Endometrial microvascular endothelial cells (primary cell): Measurements from ENCODE around the gene ACIN1. TPM values are rescaled to one million over a fixed set of nuclear protein-coding genes. Genes with fewer than 3 reads are reported as not detected.
"Not testable (repeated sequence)": the region's sequence is repeated elsewhere in the genome, so short reads cannot be mapped to it uniquely, and the experiment has no call there.

Source experiments
- in situ Hi-C: cut with HindIII; loops from 2 replicates; pipeline ENCODE4 v1.10.0; 2017; ENCODE audit warnings: low sequenced_read_pairs, low pct_unique_long_range_greater_than_20kb; ENCODE audit errors: inconsistent ontology term
- total RNA-seq: library from RNA; depleted of rRNA; stranded (reverse); fragments of >200 nt; gene quantifications from one replicate; pipeline ENCODE4 v1.2.3, GENCODE V29; 2015; ENCODE audit errors: inconsistent ontology term

The ACIN1 gene
- total RNA-seq, 1 donor from 2014 or later = 75.6 TPM

DNA sequence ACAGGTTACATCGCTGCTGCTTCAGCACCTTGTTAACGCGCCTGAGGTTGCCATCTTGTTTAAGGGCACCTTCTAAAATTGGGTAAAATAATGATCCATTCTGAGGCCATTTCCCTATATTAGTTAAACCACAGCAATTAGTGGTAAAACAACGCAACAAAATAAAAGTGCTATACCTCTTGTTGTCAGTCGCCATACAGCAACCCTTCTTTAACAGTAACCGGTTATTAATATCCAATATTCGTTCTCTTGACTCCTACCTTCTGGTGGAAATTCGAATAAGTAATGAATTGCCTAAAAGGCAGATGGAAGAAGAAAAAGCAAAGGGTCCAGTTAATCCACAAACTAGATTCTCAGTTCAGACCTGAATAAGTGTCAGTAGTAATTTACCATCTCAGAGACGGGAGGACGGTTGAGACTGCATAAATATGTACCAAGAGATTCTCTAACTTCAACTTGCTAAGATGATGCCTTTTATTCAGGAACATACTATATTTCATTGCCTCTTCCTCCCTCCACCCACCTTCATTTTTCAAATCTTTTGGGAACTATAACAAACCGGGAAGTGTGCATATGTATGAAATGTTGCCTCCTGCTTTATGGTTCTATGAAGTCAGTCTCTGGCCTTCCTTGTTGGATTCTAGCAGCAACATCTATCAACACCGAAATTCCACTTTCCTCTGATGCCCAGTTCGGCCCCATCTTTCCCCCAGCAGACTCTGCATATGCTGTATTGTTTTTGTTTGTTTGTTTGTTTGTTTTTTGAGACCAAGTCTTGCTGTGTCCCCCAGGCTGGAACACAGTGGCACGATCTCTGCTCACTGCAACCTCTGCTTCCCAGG, 59.4 kb downstream of the ACIN1 start:
- in situ Hi-C loops = no loop called here

DNA sequence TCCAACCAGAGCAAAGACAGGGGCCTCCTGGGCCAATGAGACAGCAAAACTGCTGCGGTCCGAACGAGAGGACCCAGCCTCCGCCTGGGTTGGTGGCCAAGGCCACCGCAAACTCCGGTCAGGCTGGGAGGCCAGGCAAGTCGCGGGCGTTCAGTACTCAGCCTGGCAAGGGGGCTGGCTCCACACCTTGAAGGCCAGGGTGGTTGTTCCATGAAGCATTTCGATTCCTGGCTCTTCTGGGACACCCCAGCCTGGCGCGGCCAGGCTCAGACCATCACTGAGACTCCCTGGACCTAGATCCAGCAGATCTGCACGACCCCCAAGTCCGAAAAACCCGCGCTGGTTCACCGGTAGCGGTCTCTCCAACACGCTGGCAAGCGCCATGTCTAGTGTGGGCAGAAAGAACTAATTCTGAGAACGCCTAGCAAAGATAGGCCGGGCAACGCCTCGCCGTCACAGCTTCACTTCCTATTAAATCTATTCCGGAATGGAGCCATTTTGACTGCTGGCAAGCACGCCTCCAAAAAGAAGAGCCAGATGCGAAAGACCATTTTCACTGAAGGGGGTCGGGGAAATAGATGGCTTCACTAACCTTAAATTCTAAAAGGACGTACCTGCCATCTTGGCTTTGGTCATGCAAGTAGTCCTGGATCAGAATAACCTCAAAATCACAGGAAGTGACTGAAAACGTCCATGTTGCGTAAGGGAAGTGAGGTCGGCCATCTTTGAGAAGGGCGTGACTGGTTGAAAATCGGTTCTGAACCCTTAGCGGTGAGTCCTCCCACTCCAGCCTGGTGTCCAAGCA, 60.2 kb downstream of the ACIN1 start, which contains the start of gene PSMB5:
TSS of gene PSMB5 (minus strand) at position 403 of the 805 bp plus-strand sequence. CDS start at position 384, 19 bp downstream.
- in situ Hi-C loops = no loop called here

DNA sequence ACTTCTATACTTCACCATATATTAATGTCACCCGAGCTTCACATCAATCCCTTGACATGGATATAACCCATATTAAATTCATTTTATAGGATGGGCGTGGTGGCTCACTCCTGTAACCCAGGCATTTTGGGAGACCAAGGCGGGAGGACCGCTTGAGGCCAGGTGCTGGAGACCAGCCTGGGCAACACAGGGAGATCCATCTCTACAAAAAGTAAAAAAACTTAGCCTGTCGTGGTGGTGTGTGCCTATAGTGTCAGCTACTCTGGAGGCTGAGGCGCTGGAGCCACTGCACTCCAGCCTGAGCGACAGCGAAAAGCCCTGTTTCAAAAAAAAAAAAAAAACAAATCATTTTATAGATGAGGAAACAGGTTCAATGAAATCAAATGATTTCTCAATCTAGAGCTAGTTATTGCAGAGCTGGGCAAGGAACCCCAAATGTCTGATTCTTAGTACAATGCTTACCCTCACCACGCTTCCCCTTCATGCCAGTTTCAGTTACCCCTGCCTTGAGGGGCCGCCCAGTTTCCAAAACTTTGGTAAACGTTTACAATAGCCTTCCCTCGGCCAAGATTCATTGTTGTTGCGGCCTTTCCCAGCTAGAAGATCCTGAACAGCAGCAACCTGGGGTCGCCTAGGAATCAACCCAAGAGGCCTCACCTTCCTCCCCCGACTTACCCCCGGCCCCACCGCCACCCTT, 61.0 kb downstream of the ACIN1 start:
- in situ Hi-C loops = no loop called here

DNA sequence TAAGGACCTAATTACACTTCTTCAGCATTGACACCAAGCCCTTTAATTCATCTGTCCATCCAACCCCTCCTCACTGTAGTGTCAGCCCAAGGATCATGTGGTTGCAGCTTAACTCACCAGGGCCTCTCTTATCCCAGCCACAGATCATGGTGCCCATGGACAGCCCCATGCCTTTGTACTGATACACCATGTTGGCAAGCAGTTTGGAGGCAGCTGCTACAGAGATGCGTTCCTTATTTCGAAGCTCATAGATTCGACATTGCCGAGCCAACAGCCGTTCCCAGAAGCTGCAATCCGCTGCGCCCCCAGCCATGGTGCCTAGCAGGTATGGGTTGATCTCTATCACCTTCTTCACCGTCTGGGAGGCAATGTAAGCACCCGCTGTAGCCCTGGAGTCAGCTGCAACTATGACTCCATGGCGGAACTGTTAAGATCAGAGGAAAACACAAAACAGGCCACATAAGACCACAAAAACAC, 61.6 kb downstream of the ACIN1 start:
- in situ Hi-C loops = no loop called here

DNA sequence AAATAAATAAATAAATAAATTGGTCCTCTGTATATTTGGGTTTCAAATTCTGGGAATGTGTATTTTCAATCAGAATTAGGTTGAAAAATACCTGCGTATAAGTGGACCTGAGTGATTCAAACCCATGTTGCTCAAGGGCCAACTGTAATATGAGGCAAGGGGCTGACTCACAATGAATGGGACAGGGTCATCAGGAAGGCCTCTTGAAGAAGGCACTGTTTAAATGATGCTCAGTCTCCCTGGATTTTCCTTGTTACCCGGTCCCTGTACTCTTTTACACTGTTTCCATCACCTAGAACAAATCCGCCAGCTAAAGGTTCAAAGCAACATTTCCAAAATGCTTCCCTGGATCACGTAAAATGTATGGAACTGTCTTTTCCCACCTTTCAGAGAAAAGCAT, 64.0 kb downstream of the ACIN1 start:
- in situ Hi-C loops = no loop called here

DNA sequence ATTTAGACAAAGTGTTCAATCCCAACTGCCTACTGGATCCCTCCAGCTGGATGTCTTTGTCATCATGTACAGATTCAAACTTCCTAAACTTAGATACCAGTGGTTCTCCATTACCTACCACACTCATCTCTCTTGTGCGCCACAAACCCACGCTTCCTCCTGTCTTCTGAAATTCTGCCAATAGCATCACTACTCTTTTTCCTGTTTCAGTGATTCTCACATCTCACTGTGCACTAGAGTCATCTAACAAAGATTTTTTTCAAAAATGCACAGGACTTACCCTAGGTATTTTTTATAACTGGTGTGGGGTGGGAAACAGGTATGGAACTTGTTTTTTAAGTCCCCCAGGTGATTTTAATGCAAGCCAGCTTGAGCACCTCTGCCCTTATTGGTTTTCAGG, 66.1 kb downstream of the ACIN1 start:
- in situ Hi-C loops = no loop called here

DNA sequence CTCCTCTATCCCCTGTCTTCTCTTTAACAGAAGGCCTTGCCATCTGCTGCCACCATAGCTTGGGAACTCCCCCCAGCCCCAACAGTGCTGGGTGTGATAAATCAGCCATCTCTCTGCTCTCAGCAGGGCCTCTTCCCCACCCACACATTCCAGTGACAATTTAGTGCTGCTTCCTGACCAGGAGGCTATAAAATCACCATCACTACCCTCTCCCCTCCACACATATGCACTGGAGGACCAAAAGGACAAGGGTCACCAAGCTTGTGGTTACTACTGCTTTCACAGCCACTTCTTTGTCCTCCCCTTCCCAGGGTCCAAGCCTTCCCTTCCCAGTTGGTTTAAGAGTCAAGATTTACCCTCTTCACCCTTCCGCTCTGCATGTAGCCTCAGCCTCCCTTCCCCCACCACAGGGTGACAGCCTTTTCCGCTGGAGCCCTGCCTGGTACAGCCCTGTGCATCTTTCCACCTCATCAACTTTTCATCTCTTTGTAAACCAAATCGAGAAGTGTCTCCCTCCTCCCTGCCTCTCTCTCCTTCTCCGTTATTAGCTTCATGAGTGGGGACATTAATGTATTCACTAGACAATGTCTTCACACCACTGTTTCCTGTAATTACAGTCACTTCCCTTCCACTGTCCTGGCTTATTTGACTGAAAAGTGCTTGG, 69.7 kb downstream of the ACIN1 start:
- in situ Hi-C loops = no loop called here

DNA sequence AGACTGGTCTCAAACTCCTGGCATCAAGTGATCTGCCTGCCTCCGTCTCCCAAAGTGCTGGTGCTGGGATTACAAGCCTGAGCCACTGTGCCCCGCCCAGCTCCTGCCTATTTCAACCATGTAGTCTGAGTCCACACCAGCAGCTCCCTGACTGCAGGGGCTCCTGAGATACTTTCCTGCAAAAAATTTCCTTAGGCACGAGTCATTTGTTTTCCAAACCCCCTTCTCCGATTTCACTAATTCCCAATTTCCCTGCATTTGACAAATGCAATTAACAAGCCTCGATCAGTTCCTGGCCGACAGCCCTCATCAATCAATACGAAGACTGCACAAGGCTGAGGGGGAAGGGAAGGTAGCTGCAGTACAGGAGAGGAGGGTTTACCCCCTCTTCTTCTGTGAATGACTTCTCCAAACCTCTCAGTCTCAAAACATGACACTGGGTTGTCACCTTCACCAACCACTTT, 70.3 kb downstream of the ACIN1 start:
- in situ Hi-C loops = no loop called here

DNA sequence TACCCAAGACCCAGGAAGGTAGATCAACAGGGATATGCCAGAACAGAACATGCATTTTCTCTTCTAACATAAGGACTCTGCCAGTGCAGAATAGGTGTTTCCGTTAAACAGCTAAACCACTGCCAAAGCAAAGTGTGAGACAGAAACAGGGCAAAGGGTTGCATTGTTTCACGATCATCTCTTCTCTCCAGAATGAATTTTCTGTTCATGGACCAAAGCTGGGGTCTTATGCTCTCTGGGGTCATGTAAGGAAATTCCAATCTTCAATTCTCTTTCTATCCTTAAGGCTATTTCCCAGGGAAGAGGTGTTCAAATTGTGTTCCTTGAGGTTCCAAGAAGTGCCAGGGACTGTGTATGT, 71.2 kb downstream of the ACIN1 start:
- in situ Hi-C loops = no loop called here

DNA sequence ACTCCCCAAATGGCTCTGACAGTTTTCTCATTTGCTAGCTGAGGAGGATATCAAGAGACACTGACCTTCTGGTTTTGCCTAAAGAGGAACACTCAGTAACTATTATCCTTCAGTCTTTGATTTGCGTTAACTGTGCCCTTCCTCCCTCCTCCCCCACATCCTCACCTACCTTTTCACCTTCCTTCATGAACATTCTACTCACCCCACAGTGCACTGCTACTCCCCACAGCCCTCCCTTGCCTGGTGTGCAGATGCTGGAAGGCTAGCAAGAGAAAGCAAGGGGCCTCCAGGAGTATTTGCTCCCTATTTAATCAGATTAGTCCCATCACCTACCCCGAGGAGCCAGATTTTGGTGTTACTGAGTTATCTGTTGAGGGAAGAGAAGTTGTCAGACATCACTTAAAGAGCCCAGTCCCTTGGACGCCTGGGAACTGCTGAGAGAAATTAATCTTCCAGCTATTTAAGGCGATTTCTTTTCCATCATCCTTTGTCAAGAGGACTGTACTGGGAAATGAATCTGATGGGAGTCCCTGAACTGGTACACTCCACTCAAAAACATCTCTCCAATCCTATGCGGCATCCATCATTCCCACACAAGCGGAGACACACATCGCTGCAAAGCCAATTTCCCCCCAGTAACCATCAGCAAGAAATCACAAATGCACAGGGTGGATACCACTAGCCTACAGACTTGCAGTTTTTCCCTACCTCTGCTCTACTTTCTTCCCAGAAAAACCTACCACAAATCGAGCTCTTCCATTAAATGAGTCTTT, 71.7 kb downstream of the ACIN1 start:
- in situ Hi-C loops = no loop called here

DNA sequence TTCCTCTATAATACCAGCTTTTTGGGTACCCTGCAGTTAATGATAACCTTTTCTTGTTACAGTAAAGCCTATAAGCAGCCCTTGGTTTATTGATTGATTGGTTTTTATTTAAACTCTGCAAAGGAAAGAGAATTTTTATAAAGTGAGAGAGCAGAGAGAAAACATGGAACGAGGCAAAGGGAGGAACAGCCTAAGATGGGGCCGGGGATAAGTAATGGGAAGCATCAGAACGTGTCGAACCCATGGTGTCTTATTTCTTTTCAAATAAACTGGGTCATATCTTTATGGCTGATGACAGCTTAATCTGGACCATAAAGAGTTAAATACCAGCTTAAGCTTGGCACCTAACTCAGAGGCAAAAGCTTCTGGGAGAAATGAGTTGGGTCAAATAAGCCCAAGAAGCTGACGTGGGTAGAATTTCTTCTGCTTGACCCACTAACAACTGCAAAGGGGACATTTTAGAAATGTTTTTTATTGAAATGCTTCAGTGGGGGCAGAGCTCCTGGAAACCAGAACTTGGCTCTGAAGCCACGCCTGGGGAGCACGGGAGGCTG, 73.0 kb downstream of the ACIN1 start:
- in situ Hi-C loops = no loop called here

DNA sequence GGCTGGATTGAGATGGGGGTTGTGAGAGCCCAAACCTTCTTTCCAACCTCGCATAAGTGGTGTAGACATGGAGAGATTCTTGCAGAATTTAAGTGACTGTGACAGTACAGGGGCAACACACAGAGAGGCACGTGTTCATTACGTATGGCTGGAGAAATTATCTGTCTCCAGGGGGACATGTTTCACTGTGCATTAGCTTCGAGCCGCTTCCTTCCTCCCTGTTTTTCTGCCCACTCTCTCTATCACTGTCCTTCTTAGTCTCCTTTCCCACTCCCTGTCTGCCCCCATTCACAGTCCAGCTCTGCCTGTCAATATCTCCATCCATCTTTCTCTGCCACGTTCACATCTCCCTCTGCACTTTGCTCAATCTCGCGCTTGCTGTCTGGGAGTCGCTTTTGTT, 73.5 kb downstream of the ACIN1 start:
- in situ Hi-C loops = no loop called here

DNA sequence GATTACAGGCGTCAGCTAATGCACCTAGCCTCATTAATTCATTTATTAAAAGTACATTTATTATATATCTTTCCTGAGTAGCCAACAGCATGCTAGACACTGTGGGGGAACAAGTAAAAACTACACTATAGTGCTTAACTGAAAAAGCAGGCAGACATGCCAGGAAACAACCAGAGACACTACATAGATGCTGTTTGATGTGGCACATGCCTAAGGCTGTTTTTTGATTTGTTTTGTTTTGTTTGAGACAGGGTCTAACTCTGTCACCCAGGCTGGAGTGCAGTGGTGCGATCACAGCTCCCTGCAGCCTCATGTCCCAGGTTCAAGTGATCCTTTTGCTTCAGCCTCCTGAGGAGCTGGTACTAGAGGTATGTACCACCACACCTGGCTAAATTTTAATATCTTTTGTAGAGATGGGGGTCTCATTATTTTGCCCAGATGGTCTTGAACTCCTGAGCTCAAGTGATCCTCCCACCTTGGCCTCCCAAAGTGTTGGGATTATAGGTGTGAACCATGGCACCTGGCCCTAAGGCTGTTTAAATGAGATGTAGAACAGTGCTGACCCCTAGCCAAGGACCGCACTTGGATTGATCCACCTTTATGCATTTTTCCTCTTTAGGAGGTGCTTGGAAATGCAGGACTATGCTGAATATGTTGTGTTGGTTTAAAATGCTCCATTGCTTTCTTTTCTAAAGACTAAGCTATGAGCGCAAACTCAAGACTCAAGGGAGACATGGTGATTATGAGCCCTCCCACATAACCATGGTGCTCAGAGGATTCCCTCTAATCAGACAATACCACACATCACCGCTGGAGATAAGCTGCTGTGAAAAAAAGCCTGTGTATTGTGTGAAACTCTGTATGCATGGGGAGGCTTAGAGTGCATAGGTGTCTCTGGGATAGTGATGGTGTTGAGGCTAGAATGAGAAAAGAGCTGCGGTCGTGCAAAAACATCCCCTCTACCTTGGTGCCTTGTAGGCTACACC, 74.5 kb downstream of the ACIN1 start:
- in situ Hi-C loops = no loop called here

DNA sequence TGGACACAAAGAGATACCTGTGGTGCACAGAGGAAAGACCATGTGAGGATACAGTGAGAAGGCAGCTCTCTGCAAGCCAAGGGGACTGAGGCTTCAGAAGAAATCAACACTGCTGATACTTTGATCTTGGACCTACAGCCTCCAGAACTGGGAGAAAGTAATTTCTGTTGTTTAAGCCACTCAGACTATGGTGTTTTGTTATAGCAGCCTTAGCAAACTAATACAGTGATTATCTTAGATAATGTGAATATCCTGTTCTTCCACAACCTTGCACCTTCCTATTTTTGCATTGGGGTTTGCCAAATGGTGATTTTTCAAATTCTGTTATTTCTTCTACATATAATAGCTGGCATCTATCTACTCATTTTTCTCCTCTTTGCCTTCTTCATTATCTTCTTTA, 76.8 kb downstream of the ACIN1 start:
- in situ Hi-C loops = no loop called here

DNA sequence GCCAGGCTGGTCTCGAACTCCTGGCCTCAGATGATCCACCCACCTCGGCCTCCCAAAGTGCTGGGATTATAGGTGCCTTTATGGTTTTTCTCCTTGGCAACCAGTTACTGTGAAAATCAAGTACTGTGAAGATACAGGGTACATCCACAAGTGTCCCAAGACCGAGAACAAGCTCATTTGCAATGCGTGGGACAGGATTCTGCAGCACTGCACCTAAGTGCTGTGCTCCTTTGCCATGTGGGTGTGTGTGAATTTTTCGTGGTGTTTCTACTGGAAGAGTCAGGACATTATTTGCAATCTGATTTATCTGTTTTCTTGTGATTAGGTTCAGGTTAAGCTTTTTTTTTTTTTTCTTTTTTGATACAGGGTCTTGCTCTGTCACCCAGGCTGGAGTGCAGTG, 77.8 kb downstream of the ACIN1 start:
- in situ Hi-C loops = no loop called here

DNA sequence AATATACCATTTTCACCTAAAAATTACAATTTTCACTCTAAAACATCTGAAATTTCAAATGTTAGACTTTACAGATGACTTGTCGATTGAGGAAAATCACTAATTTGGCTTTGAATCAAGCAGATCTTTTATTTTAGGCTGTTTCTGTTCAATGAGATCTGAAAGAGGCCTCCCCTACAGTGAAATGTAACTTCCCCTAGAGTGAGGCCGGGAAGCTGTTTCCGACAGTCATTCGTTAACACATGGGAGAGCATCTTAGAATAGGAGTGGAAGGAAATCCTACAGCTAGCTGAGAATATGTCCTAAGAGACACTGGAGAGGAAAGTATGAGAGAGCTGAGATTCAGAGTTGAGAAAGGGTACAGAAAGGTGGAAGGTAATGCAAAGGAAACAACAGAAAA, 79.3 kb downstream of the ACIN1 start:
- in situ Hi-C loops = no loop called here

DNA sequence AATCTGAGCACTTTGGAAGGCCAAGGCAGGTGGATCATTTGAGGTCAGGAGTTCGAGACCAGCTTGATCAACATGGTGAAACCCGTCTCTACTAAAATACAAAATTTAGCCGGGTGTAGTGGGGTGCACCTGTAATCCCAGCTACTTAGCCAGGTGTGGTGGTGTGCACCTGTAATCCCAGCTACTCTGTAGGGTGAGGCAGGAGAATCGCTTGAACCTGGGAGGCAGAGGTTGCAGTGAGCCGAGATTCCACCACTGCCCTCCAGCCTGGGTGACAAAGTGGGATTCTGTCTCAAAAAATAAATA, 81.2 kb downstream of the ACIN1 start:
- in situ Hi-C loops = not testable (repeated sequence)
